GM19328 (cell line): ENCODE measurements around the gene SAG.
A peak's percentile ranks its signal among the peaks of the same experiment; 100 is the strongest.
"Not testable (repeated sequence)": the region's sequence is repeated elsewhere in the genome, so short reads cannot be mapped to it uniquely, and the experiment has no call there.

ENCODE experiments used
- ATAC-seq: cut with Tn5 transposase; IDR thresholded peaks from one replicate; pipeline ENCODE4 v1.9.1; 2021; ENCODE audit warnings: mild to moderate bottlenecking, moderate library complexity; ENCODE audit not compliant: unreplicated experiment

SAG gene

DNA sequence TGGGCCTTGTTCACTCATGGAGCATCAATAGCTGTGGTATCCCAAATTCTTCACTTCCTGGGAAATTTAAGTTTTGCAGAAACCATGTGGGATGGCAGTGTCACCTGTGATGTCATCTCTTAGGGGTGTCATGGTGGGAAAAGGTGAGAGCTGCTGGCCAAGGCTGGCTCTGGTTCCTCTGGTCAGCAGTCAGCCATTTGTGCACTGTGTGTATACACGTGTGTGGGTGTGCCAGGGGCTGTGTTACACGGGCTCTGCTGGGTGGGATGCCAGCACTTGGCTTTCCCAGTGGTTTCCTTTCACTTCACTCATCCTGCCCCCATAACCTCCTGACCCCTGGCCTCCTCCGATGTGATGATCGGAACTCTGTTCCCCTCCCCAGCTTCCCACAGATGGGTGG lies 21.3 kb downstream of the SAG start:
- ATAC-seq, result no peak

DNA sequence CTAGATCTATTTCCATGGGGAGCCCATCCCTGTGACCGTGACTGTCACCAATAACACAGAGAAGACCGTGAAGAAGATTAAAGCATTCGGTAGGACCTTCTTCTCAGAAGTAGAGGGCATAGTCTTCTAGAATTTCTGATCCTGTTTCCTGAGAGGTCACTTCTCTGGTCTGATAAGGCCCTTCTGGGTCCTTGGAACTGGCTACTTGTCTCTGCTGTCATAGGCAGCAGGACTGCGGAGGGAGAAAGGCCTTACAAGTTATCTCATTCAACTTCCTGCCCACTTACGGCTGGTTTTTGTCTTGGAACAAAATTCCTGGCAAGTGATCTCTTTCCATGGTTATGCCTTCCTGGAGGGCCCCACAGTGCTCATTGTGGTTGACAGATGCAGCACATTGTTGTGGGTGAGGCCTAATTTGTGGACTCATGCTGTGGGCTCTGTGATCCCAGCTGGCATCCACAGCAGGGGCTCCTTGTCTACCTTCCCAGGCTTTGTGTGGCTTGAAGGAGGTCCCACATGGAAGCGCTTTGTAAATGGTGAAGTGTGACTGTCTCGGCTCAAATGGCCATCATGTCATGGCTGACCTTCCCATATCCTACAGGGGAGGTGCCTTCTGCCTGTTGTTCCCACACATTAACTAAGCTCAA lies 22.0 kb downstream of the SAG start:
- ATAC-seq, result no peak

DNA sequence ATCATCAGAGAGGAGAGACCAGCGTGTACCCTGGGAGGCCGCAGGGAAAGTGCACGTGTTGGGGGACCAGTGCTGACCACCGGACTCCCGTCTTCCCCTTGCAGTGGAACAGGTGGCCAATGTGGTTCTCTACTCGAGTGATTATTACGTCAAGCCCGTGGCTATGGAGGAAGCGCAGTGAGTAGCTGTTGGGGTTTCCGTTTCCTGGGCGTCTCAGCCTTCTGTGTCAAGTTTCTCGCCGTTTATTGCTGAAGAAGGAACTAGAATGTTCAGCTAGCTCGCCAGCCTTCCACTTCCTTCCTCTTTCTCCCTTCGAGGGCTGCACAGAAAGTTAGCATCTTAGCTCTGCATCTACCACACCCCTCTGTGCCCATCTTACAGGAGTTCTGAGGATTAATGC lies 23.9 kb downstream of the SAG start:
- peak; percentile 87 for ATAC-seq

GRCh38 chr2:233332125-233332524 lies 24.5 kb downstream of the SAG start:
- no peak for ATAC-seq

DNA sequence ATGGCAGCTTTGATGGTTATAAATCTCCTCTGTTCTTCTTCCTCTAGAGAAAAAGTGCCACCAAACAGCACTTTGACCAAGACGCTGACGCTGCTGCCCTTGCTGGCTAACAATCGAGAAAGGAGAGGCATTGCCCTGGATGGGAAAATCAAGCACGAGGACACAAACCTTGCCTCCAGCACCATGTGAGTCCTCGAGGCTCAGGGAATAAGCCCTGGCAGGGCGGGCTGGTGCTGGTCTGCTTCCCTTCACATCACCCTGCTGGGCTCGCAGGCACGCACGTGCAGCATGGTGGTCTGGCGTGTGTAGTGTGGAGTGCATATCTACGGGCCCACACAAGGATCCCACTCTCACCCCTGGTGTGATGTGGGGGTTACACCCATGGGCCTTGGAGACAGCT lies 27.3 kb downstream of the SAG start:
- ATAC-seq, result no peak

DNA sequence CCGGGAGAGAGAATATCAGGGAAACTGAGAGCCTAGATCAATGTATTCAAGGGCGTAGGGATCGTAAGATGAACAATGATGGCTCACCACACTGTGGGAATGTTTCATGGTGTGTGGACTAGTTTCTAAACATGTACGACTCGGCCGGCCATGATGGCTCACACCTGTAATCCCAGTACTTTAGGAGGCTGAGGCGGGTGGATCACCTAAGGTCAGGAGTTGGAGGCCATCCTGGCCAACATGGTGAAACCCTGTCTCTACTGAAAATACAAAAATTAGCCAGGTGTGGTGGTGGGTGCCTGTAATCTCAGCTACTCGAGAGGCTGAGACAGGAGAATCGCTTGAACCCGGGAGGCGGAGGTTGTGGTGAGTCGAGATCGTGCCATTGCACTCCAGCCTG lies 28.5 kb downstream of the SAG start:
- not testable (repeated sequence) for ATAC-seq

- ATAC-seq, result no peak
These were observed 28.9 kb downstream of the SAG start for GRCh38 chr2:233336541-233336940.

GRCh38 chr2:233338046-233338445 lies 30.4 kb downstream of the SAG start:
- ATAC-seq, result no peak

- no peak for ATAC-seq
These were observed 31.3 kb downstream of the SAG start for GRCh38 chr2:233338812-233339368.

DNA sequence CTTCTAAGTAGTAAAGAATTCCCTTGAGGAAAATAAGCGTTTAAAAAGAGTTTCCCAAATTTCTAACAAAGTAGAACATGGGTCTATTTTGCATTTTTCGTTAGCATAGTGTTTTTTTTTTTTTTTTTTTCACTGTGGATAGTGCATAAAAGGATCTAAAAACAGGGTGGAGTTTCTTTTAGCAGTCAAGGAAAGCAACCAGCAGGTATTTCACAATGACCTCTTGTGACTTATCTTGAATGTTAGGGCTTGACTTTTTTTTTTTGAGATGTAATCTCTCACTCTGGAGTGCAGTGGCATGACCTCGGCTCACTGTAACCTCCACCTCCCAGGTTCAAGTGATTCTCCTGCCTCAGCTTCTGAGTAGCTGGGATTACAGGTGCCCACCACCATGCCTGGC lies 31.8 kb downstream of the SAG start:
- no peak for ATAC-seq

- no peak for ATAC-seq
These were observed 33.7 kb downstream of the SAG start for GRCh38 chr2:233341296-233341695.

DNA sequence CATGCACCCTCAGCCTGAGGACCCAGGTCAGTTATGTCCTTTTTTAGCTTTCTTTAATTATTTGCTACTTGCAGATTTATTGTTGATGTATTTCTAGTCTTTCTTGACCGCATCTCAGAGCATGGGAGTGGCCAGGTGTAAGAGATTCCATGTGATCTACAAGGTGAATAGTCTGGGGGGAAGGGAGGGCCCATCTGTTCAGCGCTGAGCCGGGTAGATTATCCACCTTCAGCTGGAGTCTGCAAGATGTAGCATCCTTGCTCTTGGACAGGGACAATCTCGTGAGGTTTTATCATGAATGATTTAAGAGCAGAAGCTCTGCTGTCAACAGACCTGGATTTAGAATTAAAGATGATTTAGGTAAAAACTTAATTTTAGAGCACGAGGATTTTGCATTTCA lies 34.7 kb downstream of the SAG start:
- ATAC-seq, result no peak

GRCh38 chr2:233343171-233343705 lies 35.6 kb downstream of the SAG start:
- no peak for ATAC-seq

GRCh38 chr2:233346376-233346775 lies 38.8 kb downstream of the SAG start:
- no peak for ATAC-seq

GRCh38 chr2:233346930-233347329 lies 39.3 kb downstream of the SAG start:
- no peak for ATAC-seq

DNA sequence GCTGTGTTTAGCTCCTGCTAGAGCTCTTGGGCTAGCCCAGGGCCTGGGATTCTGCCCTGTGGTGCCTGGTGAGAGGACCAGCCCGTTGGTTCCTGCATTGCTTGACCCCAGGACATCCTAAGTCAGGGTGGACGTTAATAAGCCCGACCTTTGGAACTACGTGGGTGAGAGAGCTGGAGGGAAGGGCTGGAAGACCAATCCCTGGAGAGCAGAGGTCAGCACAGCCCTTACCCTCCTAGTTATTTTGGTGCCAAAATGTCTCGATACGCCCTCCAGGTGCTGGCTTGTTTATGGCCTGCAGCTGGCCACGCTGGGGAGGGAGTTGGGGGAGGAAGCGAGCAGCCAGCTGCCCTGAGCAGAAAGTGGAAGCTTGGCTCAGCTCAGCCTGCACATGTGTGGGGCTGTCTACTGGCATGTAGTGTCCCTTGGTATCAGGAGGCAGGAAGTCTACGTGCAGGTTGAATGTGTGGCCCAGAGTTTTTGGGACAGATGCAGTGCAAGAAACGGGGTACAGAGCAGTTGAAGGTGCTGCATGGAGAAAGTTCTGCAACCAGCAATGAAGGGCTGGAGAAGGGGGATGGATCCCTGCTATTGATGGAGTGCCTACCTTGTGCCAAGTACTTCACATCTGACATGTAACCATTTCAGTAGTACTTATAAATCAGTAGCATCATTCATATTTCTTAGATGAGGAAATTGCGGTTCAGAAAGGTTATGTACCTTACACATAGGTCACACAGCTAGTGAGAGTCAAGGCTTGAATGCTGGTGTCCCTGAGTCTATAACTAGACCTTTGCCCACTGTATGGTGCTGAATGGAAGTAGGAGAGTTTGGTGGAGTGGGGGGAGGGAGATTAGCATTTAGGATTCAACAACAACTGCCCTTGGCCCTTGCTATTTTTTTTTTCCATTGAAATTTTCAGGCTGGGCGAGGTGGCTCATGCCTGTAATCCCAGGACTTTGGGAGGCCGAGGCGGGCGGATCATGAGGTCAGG lies 41.7 kb downstream of the SAG start:
- no peak for ATAC-seq

DNA sequence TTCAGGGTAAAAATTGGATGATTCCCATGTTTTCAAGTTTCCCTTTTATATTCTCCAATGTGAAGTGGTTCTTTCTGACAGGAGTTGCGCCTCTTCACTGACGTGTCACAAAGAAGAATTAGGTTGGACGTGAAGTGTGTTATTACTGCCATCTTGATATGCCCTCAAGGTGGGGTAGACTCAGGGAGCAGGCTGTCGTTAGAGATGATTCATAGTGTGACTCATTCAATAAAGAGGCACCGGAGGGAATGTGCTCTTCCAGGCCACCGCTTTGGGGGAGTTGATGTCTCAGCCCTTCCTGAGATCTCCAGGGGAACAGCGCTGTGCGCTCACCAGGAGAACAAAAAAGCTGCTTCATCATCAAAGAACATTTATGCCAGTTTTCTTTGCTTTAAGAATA lies 43.1 kb downstream of the SAG start:
- no peak for ATAC-seq

GRCh38 chr2:233351423-233351822 lies 43.8 kb downstream of the SAG start:
- no peak for ATAC-seq

GRCh38 chr2:233352141-233352842 lies 44.7 kb downstream of the SAG start:
- no peak for ATAC-seq

DNA sequence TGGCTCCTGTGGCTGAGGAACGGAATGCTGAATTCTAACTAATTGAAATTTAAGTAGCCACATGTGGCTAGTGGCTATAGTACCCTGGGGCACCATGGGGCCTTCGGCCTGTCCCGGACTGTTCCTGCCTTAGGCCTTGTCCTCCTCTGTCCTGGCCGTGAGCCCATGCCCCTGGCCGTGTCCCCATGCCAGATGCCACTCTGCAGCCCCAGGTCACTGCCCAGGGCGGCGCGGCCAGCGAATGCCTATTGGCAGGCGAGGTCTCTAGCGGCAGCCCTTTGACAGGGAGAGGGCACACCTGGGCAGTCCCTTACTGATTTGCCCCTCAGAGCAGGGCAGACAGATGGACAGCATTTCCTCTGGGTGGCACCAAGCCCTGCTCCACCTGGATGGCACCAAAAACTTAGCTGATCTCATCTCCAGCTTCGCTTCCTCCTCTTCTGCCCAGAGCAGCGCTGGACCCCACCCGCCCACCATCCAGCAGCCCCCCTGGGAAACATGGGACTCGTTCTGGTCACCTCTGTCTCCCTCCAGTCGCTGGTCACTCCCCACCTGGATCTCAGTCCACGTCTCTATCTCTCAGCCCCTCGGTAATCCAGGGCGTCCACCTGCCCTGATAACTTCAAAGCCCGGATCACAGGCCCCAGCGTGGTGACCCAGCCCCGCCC lies 45.6 kb downstream of the SAG start:
- ATAC-seq, result no peak
